Endothelial cell of umbilical vein (primary cell): ENCODE measurements around the gene ITPKC. TPM values are rescaled to one million over a fixed set of nuclear protein-coding genes. Genes with fewer than 3 reads are reported as not detected.

Experiments used
- BruUV-seq: library from RNA; stranded (reverse); fragments of 400-500 nt; replicated peaks from 2 replicates; lab custom pipeline; 2021; lab: Mats Ljungman, UMichigan
- CTCF ChIA-PET: fragments of 300-600, 350-600 bp; sonication (Branson Sonifier 250); formaldehyde crosslinking; loops from one replicate; lab custom pipeline; 2021; ENCODE audit warnings: antibody characterized with exemption, inconsistent platforms; lab: Charles Lee
- POLR2A ChIA-PET: fragments of 300-600, 350-600 bp; sonication (Branson Sonifier 250); formaldehyde crosslinking; loops from one replicate; lab custom pipeline; 2021; ENCODE audit warnings: antibody characterized with exemption, inconsistent platforms; lab: Charles Lee
- DNase-seq: peaks from one replicate; pipeline ENCODE4 v3.0.0-alpha.2; 2011; ENCODE audit warnings: low read depth, low spot score
- FAIRE-seq: peaks from 2 replicates; lab custom pipeline; 2011; peaks lifted over from hg19 to GRCh38; lab: Jason Lieb, UNC
- H2AFZ ChIP-seq: 2 replicates; pipeline ENCODE4 v1.6.0; 2012; ENCODE audit warnings: low read depth, low read length, control low read depth, inconsistent platforms
- H3K27ac ChIP-seq: 2 replicates; pipeline ENCODE4 v1.5.1; 2011; ENCODE audit warnings: low read depth, mild to moderate bottlenecking, control low read depth, low read length, moderate library complexity; ENCODE audit not compliant: insufficient read depth
- H3K27me3 ChIP-seq, 2 experiments: 2 replicates each; pipeline versions ENCODE4 v1.6.0 to v1.6.1; 2011; ENCODE audit warnings: low read length in 2 of 2, mixed read lengths in 1 of 2; ENCODE audit not compliant: control insufficient read depth in 2 of 2, insufficient read depth in 2 of 2
- H3K36me3 ChIP-seq, 2 experiments: 2 replicates in 1 of 2; 3 replicates in 1 of 2; pipeline ENCODE4 v1.5.1; 2011; ENCODE audit warnings: low read length in 2 of 2, mild to moderate bottlenecking in 1 of 2, moderate library complexity in 1 of 2; ENCODE audit not compliant: control insufficient read depth in 2 of 2, insufficient read depth in 2 of 2; ENCODE audit errors: extremely low read depth in 1 of 2
- H3K4me1 ChIP-seq: 3 replicates; pipeline ENCODE4 v1.5.1; 2011; ENCODE audit warnings: mild to moderate bottlenecking, low read length; ENCODE audit not compliant: control insufficient read depth, insufficient read depth; ENCODE audit errors: extremely low read depth
- H3K4me2 ChIP-seq: 2 replicates; pipeline ENCODE4 v1.6.1; 2011; ENCODE audit warnings: low read length, control low read depth, mixed read lengths; ENCODE audit not compliant: insufficient read depth
- H3K4me3 ChIP-seq, 3 experiments: fragments of 200-600 bp in 1 of 3; sonication (generic), shearing (Covaris generic) in 1 of 3; replicated peaks in 1 of 3; 2 replicates each; pipeline ENCODE4 v1.5.1; 2011 to 2016; ENCODE audit warnings: control low read depth in 3 of 3, low read length in 3 of 3, mild to moderate bottlenecking in 2 of 3, inconsistent platforms in 1 of 3, low read depth in 1 of 3, moderate library complexity in 1 of 3; ENCODE audit not compliant: insufficient read depth in 1 of 3
- H3K79me2 ChIP-seq: 2 replicates; pipeline ENCODE4 v1.6.0; 2012; ENCODE audit warnings: low read length, inconsistent platforms; ENCODE audit not compliant: control insufficient read depth, insufficient read depth
- H3K9ac ChIP-seq: replicated peaks from 2 replicates; pipeline ENCODE3; 2011; ENCODE audit warnings: low read length, control low read depth; ENCODE audit not compliant: insufficient read depth; ENCODE audit errors: extremely low read depth
- H3K9me1 ChIP-seq: replicated peaks from 3 replicates; pipeline ENCODE4 v1.6.0; 2011; ENCODE audit warnings: mild to moderate bottlenecking, low read length; ENCODE audit not compliant: control insufficient read depth, insufficient read depth; ENCODE audit errors: extremely low read depth
- H3K9me3 ChIP-seq: replicated peaks from 2 replicates; pipeline ENCODE4 v1.5.1; 2012; ENCODE audit warnings: low read length, inconsistent platforms; ENCODE audit not compliant: control insufficient read depth, insufficient read depth
- H4K20me1 ChIP-seq: replicated peaks from 2 replicates; pipeline ENCODE3; 2011; ENCODE audit warnings: mild to moderate bottlenecking, low read length; ENCODE audit not compliant: control insufficient read depth, insufficient read depth; ENCODE audit errors: extremely low read depth
- EZH2 ChIP-seq: IDR thresholded peaks from 2 replicates; pipeline ENCODE4 v1.6.1; 2012; ENCODE audit warnings: borderline replicate concordance, low read depth, mild to moderate bottlenecking, moderate library complexity, low read length, inconsistent platforms; ENCODE audit not compliant: severe bottlenecking
- FOS ChIP-seq: IDR thresholded peaks from 2 replicates; pipeline ENCODE4 v1.6.1; 2011; ENCODE audit warnings: mild to moderate bottlenecking, low read length, moderate library complexity, borderline replicate concordance; ENCODE audit not compliant: insufficient read depth
- GATA2 ChIP-seq: IDR thresholded peaks from 2 replicates; pipeline ENCODE4 v1.7.0; 2011; ENCODE audit warnings: low read depth, mild to moderate bottlenecking, moderate library complexity, mixed read lengths, low read length; ENCODE audit not compliant: insufficient read length, insufficient read depth
- JUN ChIP-seq: IDR thresholded peaks from 2 replicates; pipeline ENCODE4 v1.6.1; 2011; ENCODE audit warnings: borderline replicate concordance, low read depth; ENCODE audit not compliant: insufficient read length, insufficient read depth
- MYC ChIP-seq: IDR thresholded peaks from one replicate; pipeline ENCODE4 v1.6.1; 2011; ENCODE audit warnings: mild to moderate bottlenecking, low read depth, low read length
- POLR2A ChIP-seq: IDR thresholded peaks from 2 replicates; pipeline ENCODE4 v1.6.1; 2012; ENCODE audit warnings: low read depth, mild to moderate bottlenecking, control low read depth, low read length
- POLR2AphosphoS5 ChIP-seq: IDR thresholded peaks from 2 replicates; pipeline ENCODE4 v1.6.1; 2012; ENCODE audit warnings: low read depth, mild to moderate bottlenecking, control low read depth, low read length, moderate library complexity; ENCODE audit not compliant: insufficient read depth
- dilution Hi-C: fragments of 300-500 bp; cut with MboI; formaldehyde crosslinking; loops from one replicate; pipeline ENCODE4 v1.15.0; 2019; ENCODE audit warnings: low sequenced_read_pairs; ENCODE audit not compliant: extremely low pct_ligation_motif_present
- intact Hi-C: fragments of 100-400 bp; cut with micrococcal nuclease; formaldehyde crosslinking; loops from one replicate; pipeline ENCODE4 v1.10.0; 2022
- polyA plus RNA-seq, 4 experiments: library from polyadenylated mRNA; depleted of rRNA in 3 of 4; stranded (reverse) in 3 of 4; unstranded in 1 of 4; fragments of >200 nt; gene quantifications; 2 replicates each; pipeline versions ENCODE4 v1.2.1 to v1.2.3, GENCODE V29; 2011 to 2012; ENCODE audit warnings: missing spikeins in 1 of 4
- total RNA-seq: library from RNA; stranded (reverse); gene quantifications from 2 replicates; pipeline ENCODE4 v1.2.3, GENCODE V29; 2021
- TF ChIP-seq, protein P1 (sequence below), 2 donors: IDR thresholded peaks; 1 replicate in 1 of 2; 2 replicates in 1 of 2; pipeline ENCODE4 v1.5.1; 2011; ENCODE audit warnings: low read length in 2 of 2, mild to moderate bottlenecking in 2 of 2, moderate library complexity in 2 of 2, control low read depth in 1 of 2, inconsistent platforms in 1 of 2, low read depth in 1 of 2; ENCODE audit not compliant: insufficient read depth in 1 of 2; ENCODE audit errors: extremely low read depth in 1 of 2
- TF ChIP-seq, protein P2 (sequence below): IDR thresholded peaks from 2 replicates; pipeline ENCODE4 v1.6.1; 2011; ENCODE audit not compliant: insufficient read depth, insufficient read length

ITPKC gene
- total and polyA plus RNA-seq, 2 donors (not counting 3 experiments of a cell fraction or from before 2014, with no cell fraction given), result 7.3 to 16.1 TPM

DNA sequence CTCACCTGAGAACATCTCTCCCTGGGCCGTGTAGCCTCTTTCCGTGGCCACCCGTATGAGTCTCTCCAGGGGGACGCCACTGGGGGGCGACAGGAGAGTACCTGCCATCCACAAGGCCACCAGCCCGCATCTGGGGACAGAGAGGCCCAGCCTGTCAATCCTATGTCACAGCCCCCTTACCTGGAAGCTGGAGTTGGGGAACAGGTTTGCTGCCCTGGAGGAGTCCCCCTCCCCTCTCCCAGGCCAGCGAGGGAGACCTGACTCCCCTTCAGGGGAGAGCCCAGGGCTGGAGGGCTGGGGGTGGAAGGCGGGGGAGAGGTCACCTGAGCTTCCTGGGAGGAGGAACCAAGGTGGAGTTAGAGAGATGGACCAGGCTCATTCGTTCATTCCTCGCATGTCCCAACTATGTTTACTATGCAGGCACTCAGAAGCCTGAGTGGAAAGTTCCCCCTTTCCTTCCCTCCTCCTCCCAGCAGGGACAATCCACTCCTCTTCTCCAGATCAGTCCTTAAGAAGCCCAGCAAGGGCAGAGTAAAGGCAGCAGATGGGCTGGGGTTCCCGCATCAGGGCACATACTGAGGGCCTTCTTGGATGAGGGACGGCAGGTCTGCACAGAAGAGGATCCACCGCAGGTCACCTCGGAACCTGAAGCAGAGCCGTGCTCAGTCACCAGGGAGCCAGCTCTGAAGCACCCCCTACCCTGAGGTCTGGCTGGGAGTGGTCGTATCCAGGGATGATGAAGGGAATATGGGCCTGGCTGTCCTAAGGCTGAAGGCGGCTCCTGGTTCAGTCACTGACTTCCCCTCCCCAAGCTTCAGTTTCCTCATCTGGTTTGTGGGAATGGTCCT lies 27.9 kb downstream of the ITPKC start:
- TF ChIP-seq, protein P1, sequence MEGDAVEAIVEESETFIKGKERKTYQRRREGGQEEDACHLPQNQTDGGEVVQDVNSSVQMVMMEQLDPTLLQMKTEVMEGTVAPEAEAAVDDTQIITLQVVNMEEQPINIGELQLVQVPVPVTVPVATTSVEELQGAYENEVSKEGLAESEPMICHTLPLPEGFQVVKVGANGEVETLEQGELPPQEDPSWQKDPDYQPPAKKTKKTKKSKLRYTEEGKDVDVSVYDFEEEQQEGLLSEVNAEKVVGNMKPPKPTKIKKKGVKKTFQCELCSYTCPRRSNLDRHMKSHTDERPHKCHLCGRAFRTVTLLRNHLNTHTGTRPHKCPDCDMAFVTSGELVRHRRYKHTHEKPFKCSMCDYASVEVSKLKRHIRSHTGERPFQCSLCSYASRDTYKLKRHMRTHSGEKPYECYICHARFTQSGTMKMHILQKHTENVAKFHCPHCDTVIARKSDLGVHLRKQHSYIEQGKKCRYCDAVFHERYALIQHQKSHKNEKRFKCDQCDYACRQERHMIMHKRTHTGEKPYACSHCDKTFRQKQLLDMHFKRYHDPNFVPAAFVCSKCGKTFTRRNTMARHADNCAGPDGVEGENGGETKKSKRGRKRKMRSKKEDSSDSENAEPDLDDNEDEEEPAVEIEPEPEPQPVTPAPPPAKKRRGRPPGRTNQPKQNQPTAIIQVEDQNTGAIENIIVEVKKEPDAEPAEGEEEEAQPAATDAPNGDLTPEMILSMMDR (IDR thresholded peaks at IDR 0.05; ENCODE audit: extremely low read depth in 1 of 2, insufficient read depth in 1 of 2, low read depth in 1 of 2, low read length in 2 of 2), result peak in 1 of 2 donors; percentile 31
- no peak for TF ChIP-seq EZH2
- no peaks in the 10 kb centered on the region for H3K36me3 ChIP-seq
- no peak overlapping the region for H3K4me2 ChIP-seq
- H3K9me3 ChIP-seq, result no peaks in the 10 kb centered on the region
- FAIRE-seq (peak; percentile 28), DNase-seq (no peak)
- H2AFZ ChIP-seq, result peak overlapping the region; percentile 5
- peaks cover 13% of the 10 kb centered on the region for H3K4me1 ChIP-seq
- ChIA-PET POLR2A (no interaction called here), CTCF (interaction anchor here (0.7 to 2.7 kb wide), 7 partner anchors 12 to 74 kb away, joined by 3 to 7 read pairs (median 4); no protein-coding TSS in a partner anchor)
- H3K9me1 ChIP-seq, result no peaks in the 10 kb centered on the region
- no peak overlapping the region for H3K27ac ChIP-seq
- no peak overlapping the region for H3K4me3 ChIP-seq
- H3K9ac ChIP-seq, result no peak overlapping the region
- no TSS peak for BruUV-seq
- intact Hi-C loops, result no loop called here
- no peaks in the 10 kb centered on the region for H3K27me3 ChIP-seq
- H4K20me1 ChIP-seq, result no peaks in the 10 kb centered on the region
- dilution Hi-C loops, result no loop called here
- no peaks in the 10 kb centered on the region for H3K79me2 ChIP-seq

DNA sequence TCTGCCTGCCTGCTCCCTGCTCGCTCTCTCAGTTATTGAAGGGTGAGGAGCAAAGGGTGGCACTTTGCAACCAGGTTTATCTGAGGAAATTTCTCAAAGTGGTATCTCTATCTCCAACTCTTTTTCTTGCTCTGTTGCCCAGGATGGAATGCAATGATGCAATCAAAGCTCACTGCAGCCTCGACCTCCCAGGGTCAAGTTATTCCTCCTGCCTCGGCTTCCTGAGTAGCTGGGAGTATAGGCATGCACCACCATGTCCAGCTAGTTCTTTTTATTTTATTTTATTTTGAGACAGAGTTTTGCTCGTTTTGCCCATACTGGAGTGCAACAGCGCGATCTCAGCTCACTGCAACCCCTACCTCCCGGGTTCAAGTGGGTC lies 28.5 kb downstream of the ITPKC start:
- no peaks in the 10 kb centered on the region for H3K27me3 ChIP-seq
- FAIRE-seq (peak; percentile 31), DNase-seq (peak; percentile 37)
- H2AFZ ChIP-seq, result peak overlapping the region; percentile 5
- ChIA-PET CTCF (interaction anchor here (0.7 to 2.7 kb wide), 6 partner anchors 12 to 74 kb away, joined by 3 to 7 read pairs (median 4); no protein-coding TSS in a partner anchor), POLR2A (no interaction called here)
- H3K9me1 ChIP-seq, result no peaks in the 10 kb centered on the region
- peaks cover 17% of the 10 kb centered on the region for H3K4me1 ChIP-seq
- H3K4me3 ChIP-seq, result no peak overlapping the region
- TF ChIP-seq GATA2, result no peak
- no peak for TF ChIP-seq POLR2AphosphoS5
- TF ChIP-seq POLR2A, result no peak
- TF ChIP-seq, protein P2, sequence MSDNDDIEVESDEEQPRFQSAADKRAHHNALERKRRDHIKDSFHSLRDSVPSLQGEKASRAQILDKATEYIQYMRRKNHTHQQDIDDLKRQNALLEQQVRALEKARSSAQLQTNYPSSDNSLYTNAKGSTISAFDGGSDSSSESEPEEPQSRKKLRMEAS, result no peak
- no peak for TF ChIP-seq MYC
- TF ChIP-seq, protein P1 (IDR thresholded peaks at IDR 0.05; ENCODE audit: extremely low read depth in 1 of 2, insufficient read depth in 1 of 2, low read depth in 1 of 2, low read length in 2 of 2), result no peak
- TF ChIP-seq FOS, result no peak
- TF ChIP-seq JUN, result no peak
- no peak for TF ChIP-seq EZH2
- H4K20me1 ChIP-seq, result no peaks in the 10 kb centered on the region
- BruUV-seq, result no TSS peak
- dilution Hi-C loops (no loop called here), intact Hi-C loops (no loop called here)
- no peaks in the 10 kb centered on the region for H3K9me3 ChIP-seq
- H3K36me3 ChIP-seq, result no peaks in the 10 kb centered on the region
- H3K79me2 ChIP-seq, result no peaks in the 10 kb centered on the region
- H3K4me2 ChIP-seq, result no peak overlapping the region
- H3K27ac ChIP-seq, result no peak overlapping the region
- H3K9ac ChIP-seq, result no peak overlapping the region
